Glutamatergic neuron (in vitro differentiated cells): Measurements from ENCODE around the gene SLC7A7. TPM values are rescaled to one million over a fixed set of nuclear protein-coding genes. Genes with fewer than 3 reads are reported as not detected.
"Not testable (repeated sequence)": the region's sequence is repeated elsewhere in the genome, so short reads cannot be mapped to it uniquely, and the experiment has no call there.

Experiments
- DNase-seq: peaks from one replicate; pipeline ENCODE4 v3.0.0; 2022
- H3K27ac Mint-ChIP-seq: one replicate; pipeline ENCODE4 v1.8.0; 2020; ENCODE audit warnings: mild to moderate bottlenecking, mixed read lengths, inconsistent platforms; ENCODE audit not compliant: unreplicated experiment
- H3K27me3 Mint-ChIP-seq: one replicate; pipeline ENCODE4 v1.8.0; 2020; ENCODE audit warnings: mild to moderate bottlenecking, moderate library complexity, mixed read lengths, inconsistent platforms; ENCODE audit not compliant: unreplicated experiment
- H3K36me3 Mint-ChIP-seq: one replicate; pipeline ENCODE4 v1.8.0; 2020; ENCODE audit warnings: mild to moderate bottlenecking, mixed read lengths, inconsistent platforms; ENCODE audit not compliant: unreplicated experiment
- H3K4me1 Mint-ChIP-seq: one replicate; pipeline ENCODE4 v1.8.0; 2020; ENCODE audit warnings: mild to moderate bottlenecking, low read depth, mixed read lengths, inconsistent platforms; ENCODE audit not compliant: unreplicated experiment
- H3K4me3 Mint-ChIP-seq: one replicate; pipeline ENCODE4 v1.8.0; 2020; ENCODE audit warnings: mild to moderate bottlenecking, mixed read lengths, inconsistent platforms; ENCODE audit not compliant: unreplicated experiment
- H3K9me3 Mint-ChIP-seq: one replicate; pipeline ENCODE4 v1.8.0; 2020; ENCODE audit warnings: mild to moderate bottlenecking, moderate library complexity, mixed read lengths, inconsistent platforms; ENCODE audit not compliant: unreplicated experiment
- total RNA-seq: library from RNA; stranded (reverse); fragmentation: NEBNext Ultra II Directional; extraction: Animal tissue kit (Norgen Biotek cat#: 25700); gene quantifications from one replicate; pipeline ENCODE4 v1.2.1, GENCODE V29; 2021; ENCODE audit not compliant: unreplicated experiment
- TF ChIP-seq, protein P1 (sequence below): fragments of 200-600 bp; sonication (generic); IDR thresholded peaks from one replicate; pipeline ENCODE4 v1.5.0; 2021; ENCODE audit not compliant: partially characterized antibody, unreplicated experiment

Gene SLC7A7
- total RNA-seq, 1 donor from 2014 or later: 1.7 TPM

DNA sequence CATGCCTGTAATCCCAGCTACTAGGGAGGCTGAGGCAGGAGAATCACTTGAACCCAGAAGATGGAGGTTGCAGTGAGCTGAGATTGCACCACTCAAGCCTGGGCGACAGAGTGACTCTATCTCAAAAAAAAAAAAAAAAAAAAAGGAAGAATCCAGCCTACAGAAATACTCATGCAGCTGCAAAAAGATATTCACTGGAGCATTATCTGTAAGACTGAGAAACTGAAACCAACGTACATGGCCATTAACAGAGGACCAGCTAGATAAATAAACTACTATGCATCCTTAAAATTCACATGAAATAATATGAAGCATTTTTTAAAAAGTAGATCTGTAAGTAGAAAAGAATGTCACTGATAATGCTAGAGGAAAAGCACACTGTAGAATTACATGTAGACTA is 3.5 kb downstream of the SLC7A7 start:
- TF ChIP-seq, protein P1, sequence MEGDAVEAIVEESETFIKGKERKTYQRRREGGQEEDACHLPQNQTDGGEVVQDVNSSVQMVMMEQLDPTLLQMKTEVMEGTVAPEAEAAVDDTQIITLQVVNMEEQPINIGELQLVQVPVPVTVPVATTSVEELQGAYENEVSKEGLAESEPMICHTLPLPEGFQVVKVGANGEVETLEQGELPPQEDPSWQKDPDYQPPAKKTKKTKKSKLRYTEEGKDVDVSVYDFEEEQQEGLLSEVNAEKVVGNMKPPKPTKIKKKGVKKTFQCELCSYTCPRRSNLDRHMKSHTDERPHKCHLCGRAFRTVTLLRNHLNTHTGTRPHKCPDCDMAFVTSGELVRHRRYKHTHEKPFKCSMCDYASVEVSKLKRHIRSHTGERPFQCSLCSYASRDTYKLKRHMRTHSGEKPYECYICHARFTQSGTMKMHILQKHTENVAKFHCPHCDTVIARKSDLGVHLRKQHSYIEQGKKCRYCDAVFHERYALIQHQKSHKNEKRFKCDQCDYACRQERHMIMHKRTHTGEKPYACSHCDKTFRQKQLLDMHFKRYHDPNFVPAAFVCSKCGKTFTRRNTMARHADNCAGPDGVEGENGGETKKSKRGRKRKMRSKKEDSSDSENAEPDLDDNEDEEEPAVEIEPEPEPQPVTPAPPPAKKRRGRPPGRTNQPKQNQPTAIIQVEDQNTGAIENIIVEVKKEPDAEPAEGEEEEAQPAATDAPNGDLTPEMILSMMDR: no peak
- Mint-ChIP-seq H3K27ac (no peak overlapping the region), H3K9me3 (peaks cover 2% of the 10 kb centered on the region), H3K36me3 (no peaks in the 10 kb centered on the region), H3K4me1 (peaks cover 10% of the 10 kb centered on the region), H3K4me3 (no peak overlapping the region), H3K27me3 (no peaks in the 10 kb centered on the region)
- DNase-seq: no peak

DNA sequence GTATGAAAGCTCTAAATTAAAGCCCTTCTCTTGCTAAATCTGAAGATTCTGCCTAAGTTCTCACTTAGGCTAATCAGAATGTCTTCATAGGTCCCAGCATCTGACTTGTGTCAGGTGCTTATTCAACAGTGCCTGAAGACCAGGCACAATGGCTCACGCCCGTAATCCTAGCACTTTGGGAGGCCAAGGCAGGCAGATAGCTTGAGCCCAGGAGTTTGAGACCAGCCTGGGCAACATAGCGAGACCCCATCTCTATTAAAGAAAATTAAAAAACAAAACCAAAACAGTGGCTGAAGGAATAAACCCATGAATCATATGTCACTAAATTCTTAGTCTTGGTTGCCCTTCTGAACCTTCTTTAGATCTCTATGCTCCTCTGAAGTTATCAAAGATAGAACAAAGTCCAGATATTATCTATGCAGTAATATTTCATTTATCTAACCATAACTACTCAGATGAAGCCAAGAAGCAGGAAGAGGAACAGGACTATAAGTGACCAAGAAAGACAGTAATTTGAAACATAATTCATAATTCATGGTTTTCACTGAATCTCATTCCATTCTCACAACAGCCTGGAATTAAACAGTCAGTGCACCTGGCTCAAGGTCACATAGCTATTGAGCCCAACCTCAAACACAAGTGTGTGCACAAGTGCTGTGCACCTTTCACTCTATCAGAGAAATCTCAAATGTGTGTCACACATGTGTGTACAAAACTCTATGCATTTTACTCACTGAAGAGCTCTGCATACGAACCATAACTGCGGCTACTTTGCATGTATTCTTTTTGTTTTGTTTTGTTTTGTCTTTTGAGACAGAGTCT is 6.6 kb downstream of the SLC7A7 start:
- Mint-ChIP-seq H3K27ac (no peak overlapping the region), H3K4me3 (no peak overlapping the region), H3K27me3 (no peaks in the 10 kb centered on the region), H3K36me3 (no peaks in the 10 kb centered on the region), H3K9me3 (peaks cover 2% of the 10 kb centered on the region), H3K4me1 (no peaks in the 10 kb centered on the region)
- DNase-seq: no peak
- TF ChIP-seq, protein P1: no peak

DNA sequence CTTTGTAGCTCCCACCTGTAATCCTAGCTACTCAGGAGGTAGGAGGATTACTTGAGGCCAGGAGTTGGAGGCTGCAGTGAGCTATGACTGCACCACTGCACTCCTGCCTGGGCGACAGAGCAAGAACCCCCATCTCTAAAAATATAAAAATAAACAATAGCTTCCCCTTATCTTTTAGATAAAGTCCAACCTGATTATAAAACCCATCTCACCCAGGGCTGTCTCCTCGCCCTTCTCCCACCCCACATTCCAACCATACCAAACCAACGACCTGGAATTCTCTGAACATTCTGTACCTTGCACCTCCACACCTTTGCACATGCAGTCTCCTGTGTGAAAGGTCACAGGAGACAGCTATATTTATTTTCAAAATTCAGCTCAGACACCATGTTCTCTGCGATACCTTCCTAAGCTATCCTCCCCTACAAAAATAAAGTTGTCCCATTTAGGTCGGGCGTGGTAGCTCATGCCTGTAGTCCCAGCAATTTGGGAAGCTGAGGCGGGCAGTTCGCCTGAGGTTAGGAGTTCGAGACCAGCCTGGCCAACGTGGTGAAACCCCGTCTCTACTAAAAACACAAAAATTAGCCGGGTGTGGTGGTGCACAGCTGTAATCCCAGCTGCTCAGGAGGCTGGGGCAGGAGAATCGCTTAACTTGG is 7.7 kb downstream of the SLC7A7 start:
- Mint-ChIP-seq H3K36me3 (no peaks in the 10 kb centered on the region), H3K4me1 (no peaks in the 10 kb centered on the region), H3K4me3 (no peak overlapping the region), H3K27me3 (no peaks in the 10 kb centered on the region), H3K9me3 (peaks cover 2% of the 10 kb centered on the region), H3K27ac (no peak overlapping the region)
- TF ChIP-seq, protein P1: no peak
- DNase-seq: no peak

DNA sequence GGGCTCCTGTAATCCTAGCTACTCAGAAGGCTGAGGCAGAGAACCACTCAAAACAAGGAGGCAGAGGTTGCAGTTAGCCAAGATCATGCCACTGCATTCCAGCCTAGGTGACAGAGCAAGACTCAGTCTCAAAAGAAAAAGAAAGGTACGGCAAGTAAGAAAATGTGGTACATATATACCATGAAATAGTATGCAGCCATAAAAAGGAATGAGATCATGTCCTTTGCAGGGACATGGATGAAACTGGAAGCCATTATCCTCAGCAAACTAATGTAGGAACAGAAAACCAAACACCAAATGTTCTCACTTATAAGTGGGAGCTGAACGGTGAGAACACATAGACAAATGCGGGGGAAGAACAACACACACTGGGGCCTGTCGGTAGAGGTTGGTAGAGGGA is 10.0 kb downstream of the SLC7A7 start:
- not testable (repeated sequence) for DNase-seq, H3K36me3 Mint-ChIP-seq, H3K4me3 Mint-ChIP-seq, H3K4me1 Mint-ChIP-seq, H3K27ac Mint-ChIP-seq, H3K9me3 Mint-ChIP-seq, H3K27me3 Mint-ChIP-seq

DNA sequence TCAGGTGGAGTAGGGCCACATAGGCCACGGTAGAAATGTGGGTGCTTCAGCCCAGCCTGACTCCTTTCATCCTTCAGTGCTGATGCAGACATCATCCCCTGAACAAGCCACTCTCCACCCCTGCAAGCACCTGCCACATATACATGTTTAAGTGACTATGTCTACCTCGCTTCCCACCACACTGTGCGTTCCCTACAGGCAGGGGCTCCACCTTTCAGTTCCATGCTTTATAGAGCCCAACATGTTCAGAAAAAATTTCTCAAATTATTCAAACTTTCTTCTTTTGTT is 11.6 kb downstream of the SLC7A7 start:
- TF ChIP-seq, protein P1: no peak
- Mint-ChIP-seq H3K27me3 (peaks cover 3% of the 10 kb centered on the region), H3K4me1 (no peaks in the 10 kb centered on the region), H3K36me3 (no peaks in the 10 kb centered on the region), H3K9me3 (no peaks in the 10 kb centered on the region), H3K27ac (no peak overlapping the region), H3K4me3 (no peak overlapping the region)
- DNase-seq: no peak
